ENCODE results near the gene GON4L.

DNA sequence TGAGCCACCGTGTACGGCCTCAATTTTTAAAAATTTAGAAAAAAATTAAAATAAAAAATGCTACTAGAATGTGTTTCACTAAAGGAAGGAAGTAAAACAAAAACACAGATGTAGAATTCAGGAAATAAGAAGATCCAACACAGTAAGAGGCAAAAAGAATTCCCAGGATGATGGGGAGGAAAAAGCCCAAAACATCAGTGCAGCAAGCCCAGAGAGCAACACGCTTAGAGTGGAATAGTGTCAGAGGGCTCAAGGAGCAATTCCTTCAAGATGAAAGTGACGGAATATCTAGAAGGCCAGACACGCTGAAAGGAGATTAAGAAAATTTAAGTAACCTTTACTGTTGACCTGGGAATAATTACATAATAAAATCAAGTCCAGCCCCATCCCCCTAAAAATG lies 87.8 kb downstream of the GON4L start:
- TF ChIP-seq, protein P1, sequence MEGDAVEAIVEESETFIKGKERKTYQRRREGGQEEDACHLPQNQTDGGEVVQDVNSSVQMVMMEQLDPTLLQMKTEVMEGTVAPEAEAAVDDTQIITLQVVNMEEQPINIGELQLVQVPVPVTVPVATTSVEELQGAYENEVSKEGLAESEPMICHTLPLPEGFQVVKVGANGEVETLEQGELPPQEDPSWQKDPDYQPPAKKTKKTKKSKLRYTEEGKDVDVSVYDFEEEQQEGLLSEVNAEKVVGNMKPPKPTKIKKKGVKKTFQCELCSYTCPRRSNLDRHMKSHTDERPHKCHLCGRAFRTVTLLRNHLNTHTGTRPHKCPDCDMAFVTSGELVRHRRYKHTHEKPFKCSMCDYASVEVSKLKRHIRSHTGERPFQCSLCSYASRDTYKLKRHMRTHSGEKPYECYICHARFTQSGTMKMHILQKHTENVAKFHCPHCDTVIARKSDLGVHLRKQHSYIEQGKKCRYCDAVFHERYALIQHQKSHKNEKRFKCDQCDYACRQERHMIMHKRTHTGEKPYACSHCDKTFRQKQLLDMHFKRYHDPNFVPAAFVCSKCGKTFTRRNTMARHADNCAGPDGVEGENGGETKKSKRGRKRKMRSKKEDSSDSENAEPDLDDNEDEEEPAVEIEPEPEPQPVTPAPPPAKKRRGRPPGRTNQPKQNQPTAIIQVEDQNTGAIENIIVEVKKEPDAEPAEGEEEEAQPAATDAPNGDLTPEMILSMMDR (tag by site-specific recombination; IDR thresholded peaks at IDR 0.05) = no peak
- no peak for TF ChIP-seq REPIN1 (tag by site-specific recombination; IDR thresholded peaks at IDR 0.05; ENCODE audit: low read depth)
- TF ChIP-seq, protein P2, sequence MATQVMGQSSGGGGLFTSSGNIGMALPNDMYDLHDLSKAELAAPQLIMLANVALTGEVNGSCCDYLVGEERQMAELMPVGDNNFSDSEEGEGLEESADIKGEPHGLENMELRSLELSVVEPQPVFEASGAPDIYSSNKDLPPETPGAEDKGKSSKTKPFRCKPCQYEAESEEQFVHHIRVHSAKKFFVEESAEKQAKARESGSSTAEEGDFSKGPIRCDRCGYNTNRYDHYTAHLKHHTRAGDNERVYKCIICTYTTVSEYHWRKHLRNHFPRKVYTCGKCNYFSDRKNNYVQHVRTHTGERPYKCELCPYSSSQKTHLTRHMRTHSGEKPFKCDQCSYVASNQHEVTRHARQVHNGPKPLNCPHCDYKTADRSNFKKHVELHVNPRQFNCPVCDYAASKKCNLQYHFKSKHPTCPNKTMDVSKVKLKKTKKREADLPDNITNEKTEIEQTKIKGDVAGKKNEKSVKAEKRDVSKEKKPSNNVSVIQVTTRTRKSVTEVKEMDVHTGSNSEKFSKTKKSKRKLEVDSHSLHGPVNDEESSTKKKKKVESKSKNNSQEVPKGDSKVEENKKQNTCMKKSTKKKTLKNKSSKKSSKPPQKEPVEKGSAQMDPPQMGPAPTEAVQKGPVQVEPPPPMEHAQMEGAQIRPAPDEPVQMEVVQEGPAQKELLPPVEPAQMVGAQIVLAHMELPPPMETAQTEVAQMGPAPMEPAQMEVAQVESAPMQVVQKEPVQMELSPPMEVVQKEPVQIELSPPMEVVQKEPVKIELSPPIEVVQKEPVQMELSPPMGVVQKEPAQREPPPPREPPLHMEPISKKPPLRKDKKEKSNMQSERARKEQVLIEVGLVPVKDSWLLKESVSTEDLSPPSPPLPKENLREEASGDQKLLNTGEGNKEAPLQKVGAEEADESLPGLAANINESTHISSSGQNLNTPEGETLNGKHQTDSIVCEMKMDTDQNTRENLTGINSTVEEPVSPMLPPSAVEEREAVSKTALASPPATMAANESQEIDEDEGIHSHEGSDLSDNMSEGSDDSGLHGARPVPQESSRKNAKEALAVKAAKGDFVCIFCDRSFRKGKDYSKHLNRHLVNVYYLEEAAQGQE (tag by site-specific recombination; IDR thresholded peaks at IDR 0.05) = no peak
- TF ChIP-seq, protein P3, sequence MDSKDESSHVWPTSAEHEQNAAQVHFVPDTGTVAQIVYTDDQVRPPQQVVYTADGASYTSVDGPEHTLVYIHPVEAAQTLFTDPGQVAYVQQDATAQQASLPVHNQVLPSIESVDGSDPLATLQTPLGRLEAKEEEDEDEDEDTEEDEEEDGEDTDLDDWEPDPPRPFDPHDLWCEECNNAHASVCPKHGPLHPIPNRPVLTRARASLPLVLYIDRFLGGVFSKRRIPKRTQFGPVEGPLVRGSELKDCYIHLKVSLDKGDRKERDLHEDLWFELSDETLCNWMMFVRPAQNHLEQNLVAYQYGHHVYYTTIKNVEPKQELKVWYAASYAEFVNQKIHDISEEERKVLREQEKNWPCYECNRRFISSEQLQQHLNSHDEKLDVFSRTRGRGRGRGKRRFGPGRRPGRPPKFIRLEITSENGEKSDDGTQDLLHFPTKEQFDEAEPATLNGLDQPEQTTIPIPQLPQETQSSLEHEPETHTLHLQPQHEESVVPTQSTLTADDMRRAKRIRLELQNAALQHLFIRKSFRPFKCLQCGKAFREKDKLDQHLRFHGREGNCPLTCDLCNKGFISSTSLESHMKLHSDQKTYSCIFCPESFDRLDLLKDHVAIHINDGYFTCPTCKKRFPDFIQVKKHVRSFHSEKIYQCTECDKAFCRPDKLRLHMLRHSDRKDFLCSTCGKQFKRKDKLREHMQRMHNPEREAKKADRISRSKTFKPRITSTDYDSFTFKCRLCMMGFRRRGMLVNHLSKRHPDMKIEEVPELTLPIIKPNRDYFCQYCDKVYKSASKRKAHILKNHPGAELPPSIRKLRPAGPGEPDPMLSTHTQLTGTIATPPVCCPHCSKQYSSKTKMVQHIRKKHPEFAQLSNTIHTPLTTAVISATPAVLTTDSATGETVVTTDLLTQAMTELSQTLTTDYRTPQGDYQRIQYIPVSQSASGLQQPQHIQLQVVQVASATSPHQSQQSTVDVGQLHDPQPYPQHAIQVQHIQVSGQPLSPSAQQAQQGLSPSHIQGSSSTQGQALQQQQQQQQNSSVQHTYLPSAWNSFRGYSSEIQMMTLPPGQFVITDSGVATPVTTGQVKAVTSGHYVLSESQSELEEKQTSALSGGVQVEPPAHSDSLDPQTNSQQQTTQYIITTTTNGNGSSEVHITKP (tag by site-specific recombination; IDR thresholded peaks at IDR 0.05) = no peak
- TF ChIP-seq, protein P4, sequence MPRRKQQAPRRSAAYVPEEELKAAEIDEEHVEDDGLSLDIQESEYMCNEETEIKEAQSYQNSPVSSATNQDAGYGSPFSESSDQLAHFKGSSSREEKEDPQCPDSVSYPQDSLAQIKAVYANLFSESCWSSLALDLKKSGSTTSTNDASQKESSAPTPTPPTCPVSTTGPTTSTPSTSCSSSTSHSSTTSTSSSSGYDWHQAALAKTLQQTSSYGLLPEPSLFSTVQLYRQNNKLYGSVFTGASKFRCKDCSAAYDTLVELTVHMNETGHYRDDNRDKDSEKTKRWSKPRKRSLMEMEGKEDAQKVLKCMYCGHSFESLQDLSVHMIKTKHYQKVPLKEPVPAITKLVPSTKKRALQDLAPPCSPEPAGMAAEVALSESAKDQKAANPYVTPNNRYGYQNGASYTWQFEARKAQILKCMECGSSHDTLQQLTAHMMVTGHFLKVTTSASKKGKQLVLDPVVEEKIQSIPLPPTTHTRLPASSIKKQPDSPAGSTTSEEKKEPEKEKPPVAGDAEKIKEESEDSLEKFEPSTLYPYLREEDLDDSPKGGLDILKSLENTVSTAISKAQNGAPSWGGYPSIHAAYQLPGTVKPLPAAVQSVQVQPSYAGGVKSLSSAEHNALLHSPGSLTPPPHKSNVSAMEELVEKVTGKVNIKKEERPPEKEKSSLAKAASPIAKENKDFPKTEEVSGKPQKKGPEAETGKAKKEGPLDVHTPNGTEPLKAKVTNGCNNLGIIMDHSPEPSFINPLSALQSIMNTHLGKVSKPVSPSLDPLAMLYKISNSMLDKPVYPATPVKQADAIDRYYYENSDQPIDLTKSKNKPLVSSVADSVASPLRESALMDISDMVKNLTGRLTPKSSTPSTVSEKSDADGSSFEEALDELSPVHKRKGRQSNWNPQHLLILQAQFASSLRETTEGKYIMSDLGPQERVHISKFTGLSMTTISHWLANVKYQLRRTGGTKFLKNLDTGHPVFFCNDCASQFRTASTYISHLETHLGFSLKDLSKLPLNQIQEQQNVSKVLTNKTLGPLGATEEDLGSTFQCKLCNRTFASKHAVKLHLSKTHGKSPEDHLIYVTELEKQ (tag by site-specific recombination; IDR thresholded peaks at IDR 0.05; ENCODE audit: borderline replicate concordance) = no peak
- TF ChIP-seq ZFP3 (tag by site-specific recombination; IDR thresholded peaks at IDR 0.05; ENCODE audit: low read depth) = no peak
- TF ChIP-seq, protein P5, sequence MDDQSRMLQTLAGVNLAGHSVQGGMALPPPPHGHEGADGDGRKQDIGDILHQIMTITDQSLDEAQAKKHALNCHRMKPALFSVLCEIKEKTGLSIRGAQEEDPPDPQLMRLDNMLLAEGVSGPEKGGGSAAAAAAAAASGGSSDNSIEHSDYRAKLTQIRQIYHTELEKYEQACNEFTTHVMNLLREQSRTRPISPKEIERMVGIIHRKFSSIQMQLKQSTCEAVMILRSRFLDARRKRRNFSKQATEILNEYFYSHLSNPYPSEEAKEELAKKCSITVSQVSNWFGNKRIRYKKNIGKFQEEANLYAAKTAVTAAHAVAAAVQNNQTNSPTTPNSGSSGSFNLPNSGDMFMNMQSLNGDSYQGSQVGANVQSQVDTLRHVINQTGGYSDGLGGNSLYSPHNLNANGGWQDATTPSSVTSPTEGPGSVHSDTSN (CRISPR knock-in tag; IDR thresholded peaks at IDR 0.05) = no peak
- TF ChIP-seq ZNF514 (tag by site-specific recombination; IDR thresholded peaks at IDR 0.05) = no peak

All from HEK293 (cell line).